Keratinocyte (primary cell): ENCODE data around the gene MAD2L2. TPM values are rescaled to one million over a fixed set of nuclear protein-coding genes. Genes with fewer than 3 reads are reported as not detected.

Experiments
- DNase-seq: peaks from one replicate; pipeline ENCODE4 v3.0.0-alpha.2; 2011; ENCODE audit warnings: low read depth, missing footprints, low spot score
- FAIRE-seq: peaks from 2 replicates; lab custom pipeline; 2011; peaks lifted over from hg19 to GRCh38; lab: Jason Lieb, UNC
- H2AFZ ChIP-seq: 2 replicates; pipeline ENCODE4 v1.6.0; 2012; ENCODE audit warnings: low read length, control low read depth, inconsistent platforms; ENCODE audit not compliant: control insufficient read depth
- H3K27ac ChIP-seq: 2 replicates; pipeline ENCODE4 v1.5.1; 2011; ENCODE audit warnings: low read length; ENCODE audit not compliant: control insufficient read depth, insufficient read depth
- H3K27me3 ChIP-seq: 3 replicates; pipeline ENCODE4 v1.6.0; 2011; ENCODE audit warnings: low read length; ENCODE audit not compliant: control insufficient read depth, insufficient read depth; ENCODE audit errors: extremely low read depth
- H3K36me3 ChIP-seq, 2 experiments: 2 replicates in 1 of 2; 3 replicates in 1 of 2; pipeline ENCODE4 v1.5.1; 2011; ENCODE audit warnings: low read length in 2 of 2, mild to moderate bottlenecking in 1 of 2; ENCODE audit not compliant: control insufficient read depth in 2 of 2, insufficient read depth in 2 of 2; ENCODE audit errors: extremely low read depth in 1 of 2
- H3K4me1 ChIP-seq: 3 replicates; pipeline ENCODE4 v1.5.1; 2011; ENCODE audit warnings: low read length; ENCODE audit not compliant: control insufficient read depth, insufficient read depth; ENCODE audit errors: extremely low read depth
- H3K4me2 ChIP-seq: 3 replicates; pipeline ENCODE4 v1.6.0; 2011; ENCODE audit warnings: low read depth, low read length; ENCODE audit not compliant: control insufficient read depth, insufficient read depth; ENCODE audit errors: extremely low read depth
- H3K4me3 ChIP-seq, 3 experiments: fragments of 200-600 bp in 1 of 3; sonication (generic) in 1 of 3; 2 replicates in 2 of 3; 3 replicates in 1 of 3; pipeline ENCODE4 v1.5.1; 2011 to 2016; ENCODE audit warnings: low read length in 3 of 3, mild to moderate bottlenecking in 3 of 3, control low read depth in 2 of 3, inconsistent platforms in 1 of 3, low read depth in 1 of 3, mixed read lengths in 1 of 3, mixed run types in 1 of 3, moderate library complexity in 1 of 3; ENCODE audit not compliant: control insufficient read depth in 2 of 3, insufficient read depth in 2 of 3; ENCODE audit errors: extremely low read depth in 1 of 3
- H3K79me2 ChIP-seq: 2 replicates; pipeline ENCODE4 v1.6.0; 2012; ENCODE audit warnings: low read length; ENCODE audit not compliant: control insufficient read depth, insufficient read depth
- H3K9ac ChIP-seq: 3 replicates; pipeline ENCODE4 v1.6.0; 2011; ENCODE audit warnings: low read length; ENCODE audit not compliant: control insufficient read depth, insufficient read depth; ENCODE audit errors: extremely low read depth
- H3K9me1 ChIP-seq: 3 replicates; pipeline ENCODE4 v1.6.0; 2011; ENCODE audit warnings: low read length; ENCODE audit not compliant: control insufficient read depth, insufficient read depth; ENCODE audit errors: extremely low read depth
- H3K9me3 ChIP-seq: 2 replicates; pipeline ENCODE4 v1.5.1; 2012; ENCODE audit warnings: low read depth, low read length; ENCODE audit not compliant: control insufficient read depth
- H4K20me1 ChIP-seq: 3 replicates; pipeline ENCODE4 v1.6.0; 2011; ENCODE audit warnings: low read length; ENCODE audit not compliant: control insufficient read depth, insufficient read depth; ENCODE audit errors: extremely low read depth
- CTCF ChIP-seq, 3 experiments: IDR thresholded peaks in 1 of 3; conservative IDR thresholded peaks in 1 of 3; optimal IDR thresholded peaks in 1 of 3; 2 replicates in 2 of 3; 3 replicates in 1 of 3; pipeline versions ENCODE3 to v1.5.1; 2011; ENCODE audit warnings: low read length in 3 of 3, mild to moderate bottlenecking in 3 of 3, moderate library complexity in 2 of 3, control low read depth in 1 of 3, inconsistent platforms in 1 of 3; ENCODE audit not compliant: insufficient read depth in 2 of 3; ENCODE audit errors: extremely low read depth in 1 of 3
- EZH2 ChIP-seq: IDR thresholded peaks from one replicate; pipeline ENCODE4 v1.6.1; 2012; ENCODE audit warnings: inconsistent platforms, mild to moderate bottlenecking, low read length, moderate library complexity
- dilution Hi-C: fragments of 300-500 bp; cut with MboI; formaldehyde crosslinking; loops from one replicate; pipeline ENCODE4 v1.7.0; 2020; ENCODE audit warnings: low sequenced_read_pairs; ENCODE audit not compliant: extremely low pct_ligation_motif_present
- polyA plus RNA-seq, 5 experiments: library from polyadenylated mRNA; depleted of rRNA in 3 of 5; stranded (reverse) in 3 of 5; stranded (forward) in 1 of 5; unstranded in 1 of 5; fragments of >200 nt; gene quantifications; 1 replicate in 1 of 5; 2 replicates in 3 of 5; 3 replicates in 1 of 5; pipeline versions ENCODE4 v1.2.1 to v1.2.3, GENCODE V29; 2011 to 2012; ENCODE audit warnings: missing spikeins in 2 of 5, low read depth in 1 of 5, low replicate concordance in 1 of 5

The MAD2L2 gene
- polyA plus RNA-seq, 1 donor (not counting 4 experiments of a cell fraction or from before 2014, with no cell fraction given) = 24.8 TPM

GRCh38 chr1:11640101-11640500 lies 40.8 kb downstream of the MAD2L2 start:
- Histone ChIP-seq H3K9me1 (no peaks in the 10 kb centered on the region), H3K4me2 (no peak overlapping the region), H3K9ac (no peak overlapping the region), H3K27me3 (no peaks in the 10 kb centered on the region), H3K36me3 (no peaks in the 10 kb centered on the region), H4K20me1 (no peaks in the 10 kb centered on the region), H3K4me1 (no peaks in the 10 kb centered on the region), H3K79me2 (no peaks in the 10 kb centered on the region), H3K27ac (no peak overlapping the region), H3K4me3 (no peak overlapping the region), H3K9me3 (no peaks in the 10 kb centered on the region), H2AFZ (no peak overlapping the region)
- TF ChIP-seq EZH2 (no peak), CTCF (optimal IDR thresholded peaks at IDR 0.05 in 1 of 3, IDR thresholded peaks at IDR 0.05 in 1 of 3, conservative IDR thresholded peaks at IDR 0.05 in 1 of 3; ENCODE audit: extremely low read depth in 1 of 3, insufficient read depth in 2 of 3, low read length in 3 of 3) (no peak)
- dilution Hi-C loops = no loop called here
- no peak for FAIRE-seq
- no peak for DNase-seq

- Histone ChIP-seq H3K36me3 (no peaks in the 10 kb centered on the region), H3K9me3 (no peaks in the 10 kb centered on the region), H3K9ac (no peak overlapping the region), H3K4me1 (no peaks in the 10 kb centered on the region), H3K4me3 (no peak overlapping the region), H3K27me3 (no peaks in the 10 kb centered on the region), H3K4me2 (no peak overlapping the region), H2AFZ (no peak overlapping the region), H3K27ac (no peak overlapping the region), H4K20me1 (no peaks in the 10 kb centered on the region), H3K79me2 (no peaks in the 10 kb centered on the region), H3K9me1 (no peaks in the 10 kb centered on the region)
- FAIRE-seq = no peak
- dilution Hi-C loops = no loop called here
- no peak for TF ChIP-seq EZH2
- no peak for TF ChIP-seq CTCF (optimal IDR thresholded peaks at IDR 0.05 in 1 of 3, IDR thresholded peaks at IDR 0.05 in 1 of 3, conservative IDR thresholded peaks at IDR 0.05 in 1 of 3; ENCODE audit: extremely low read depth in 1 of 3, insufficient read depth in 2 of 3, low read length in 3 of 3)
- no peak for DNase-seq
These were observed 41.6 kb downstream of the MAD2L2 start for GRCh38 chr1:11639372-11639771.
